ENCODE data around the gene HOATZ. TPM values are rescaled to one million over a fixed set of nuclear protein-coding genes. Genes with fewer than 3 reads are reported as not detected.

Gene HOATZ
- not detected in 2 replicates for total RNA-seq

DNA sequence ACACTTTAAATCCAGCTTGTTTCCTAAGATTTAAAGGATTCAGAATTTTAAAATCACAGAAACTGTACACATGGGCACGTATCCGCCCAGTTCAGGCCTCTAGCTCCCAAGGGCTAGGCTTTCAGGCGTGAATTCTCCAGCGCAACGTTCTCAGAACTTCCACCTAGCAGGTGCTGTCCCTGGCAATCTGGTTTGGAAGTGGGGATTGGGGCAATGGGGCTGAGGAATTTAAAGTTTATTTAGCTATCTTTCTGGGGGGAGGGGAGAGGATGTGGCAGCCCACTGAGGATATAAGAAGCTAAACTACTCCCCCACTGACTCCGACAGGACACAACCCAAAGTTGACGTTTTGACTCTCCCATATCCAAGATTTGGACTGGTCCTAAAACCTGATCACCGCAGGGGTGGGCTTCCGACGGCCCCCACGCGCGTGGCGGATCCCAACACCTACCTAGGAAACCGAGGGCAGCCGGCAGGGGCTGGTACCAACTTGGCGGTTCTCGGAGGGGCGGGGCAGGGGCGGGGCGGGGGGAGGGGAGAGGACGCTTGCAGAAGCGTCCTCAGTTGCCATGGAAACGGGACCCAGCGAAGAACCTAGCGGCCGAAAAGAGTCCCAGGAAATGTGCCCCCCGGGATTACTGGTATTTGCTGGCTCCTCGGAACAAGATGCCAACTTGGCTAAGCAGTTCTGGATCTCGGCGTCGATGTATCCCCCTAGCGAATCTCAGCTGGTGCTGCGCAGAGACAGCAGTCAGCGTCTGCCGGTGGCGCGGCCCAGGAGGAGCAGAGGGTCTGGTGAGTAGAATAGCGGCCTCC, at the start of gene HOATZ:
HOATZ (plus strand) TSS at position 563 of the 816 bp plus-strand sequence; CDS start at position 570, 7 bp downstream.

DNA sequence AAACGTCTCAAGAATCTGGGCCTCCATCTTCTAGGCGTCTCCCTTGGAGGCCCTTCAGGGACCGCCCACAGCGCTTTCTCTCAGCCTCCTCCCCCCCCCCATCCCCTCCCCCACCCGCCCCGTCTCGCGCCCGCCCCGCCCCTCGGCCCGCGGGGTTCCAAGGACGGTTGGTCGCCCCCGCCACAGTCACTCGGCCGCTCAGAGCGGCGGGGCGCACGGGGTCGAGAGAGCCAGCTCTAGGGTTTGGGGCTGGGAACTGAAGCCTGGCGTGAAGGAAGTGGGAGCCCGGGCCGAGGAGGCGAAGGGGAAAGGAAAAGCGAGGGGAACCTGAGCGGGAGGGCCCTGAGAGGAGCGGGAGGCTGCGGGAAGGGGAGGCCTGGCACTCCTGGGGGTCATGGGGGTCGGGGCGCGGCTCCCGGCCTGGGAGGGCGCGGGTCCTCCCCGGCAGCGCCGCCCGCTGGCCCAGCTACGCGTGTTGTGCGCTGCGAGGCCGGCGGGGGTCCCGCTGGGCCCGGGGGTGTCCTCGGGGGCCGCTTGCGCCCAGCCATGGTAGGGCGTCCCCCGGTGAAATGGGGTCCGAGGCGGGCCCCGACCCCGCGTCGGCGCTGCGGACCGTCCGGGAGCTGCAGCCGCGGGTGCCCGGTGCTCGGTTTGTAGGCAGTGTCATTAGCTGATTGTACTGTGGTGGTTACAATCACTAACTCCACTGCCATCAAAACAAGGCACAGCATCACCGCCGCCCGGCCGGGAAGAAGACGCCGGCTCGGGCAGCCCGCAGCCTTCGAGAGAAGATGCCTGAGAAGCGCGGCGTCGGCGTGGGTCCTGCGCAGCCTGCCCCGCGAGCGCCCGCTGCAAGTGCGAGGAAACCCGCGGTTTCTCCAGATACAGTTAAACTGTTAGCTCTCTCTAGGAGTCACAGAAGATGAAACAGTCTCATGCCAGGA, 2.0 kb upstream of the HOATZ start, which contains the start of gene BTG4:
BTG4 (minus strand) TSS at position 91 of the 944 bp plus-strand sequence. CDS start 13,610 bp downstream, outside the sequence.

DNA sequence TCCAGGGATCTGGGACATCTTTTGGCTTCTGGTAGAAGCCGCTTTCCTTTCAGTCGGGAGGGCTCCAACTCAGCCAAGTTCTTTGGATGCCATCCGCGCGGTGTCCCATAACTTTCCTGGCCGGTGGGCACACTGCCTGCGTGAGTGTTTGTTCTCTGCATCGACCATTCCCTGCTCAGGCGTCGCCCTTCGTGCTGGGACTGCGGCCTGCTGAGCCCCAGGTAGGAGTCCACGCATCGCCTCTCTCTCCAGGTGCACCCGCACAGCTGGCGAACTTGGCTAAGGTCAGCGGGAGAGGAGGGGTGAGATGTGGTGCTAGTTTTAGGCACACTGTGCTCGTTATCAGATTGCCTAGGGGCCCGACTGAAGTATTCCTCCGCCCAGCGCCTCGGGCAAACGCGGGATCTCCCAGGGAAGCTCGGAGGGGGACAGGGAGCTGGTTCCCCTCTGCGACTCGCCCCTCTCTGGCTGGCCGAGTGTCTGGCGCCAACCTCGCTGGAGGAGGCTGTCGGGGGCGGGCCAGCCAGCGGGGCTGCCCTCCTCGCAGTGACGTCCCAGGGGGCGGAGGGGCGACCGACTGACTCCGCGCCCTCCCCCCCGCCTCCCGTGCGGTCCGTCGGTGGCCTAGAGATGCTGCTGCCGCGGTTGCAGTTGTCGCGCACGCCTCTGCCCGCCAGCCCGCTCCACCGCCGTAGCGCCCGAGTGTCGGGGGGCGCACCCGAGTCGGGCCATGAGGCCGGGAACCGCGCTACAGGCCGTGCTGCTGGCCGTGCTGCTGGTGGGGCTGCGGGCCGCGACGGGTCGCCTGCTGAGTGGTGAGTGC, 25.7 kb downstream of the HOATZ start, which contains the start of gene LAYN:
LAYN (plus strand) TSS at position 607 of the 823 bp plus-strand sequence; CDS start at position 731, 124 bp downstream.

Small RNAs within 50 kb of the gene (small RNA-seq; reads per million reads assigned to genes)
- gene MIR34B, result 84.1 reads per million, percentile 98 among the genes with 10 or more reads in this experiment
- 68.5 reads per million, percentile 98 among the genes with 10 or more reads in this experiment for gene MIR34C

Other genes starting within 250 kb of the HOATZ start
- gene POU2AF3, start 216.2 kb upstream of the HOATZ start, total RNA-seq, result not detected in 2 replicates
- gene POU2AF1, start 135.5 kb upstream of the HOATZ start, total RNA-seq, result under 0.01 TPM in 1 of 2 replicates, not detected in the other
- gene BTG4, start 2.4 kb upstream of the HOATZ start, total RNA-seq, result 0.24 and 0.32 TPM in 2 replicates
- 157 and 170 TPM in 2 replicates for gene LAYN, start 25.9 kb downstream of the HOATZ start, total RNA-seq
- 15.9 and 16.6 TPM in 2 replicates for gene SIK2, start 87.7 kb downstream of the HOATZ start, total RNA-seq

Data from hair follicle dermal papilla cell (primary cell).